Stimulated activated CD4-positive, alpha-beta T cell treated with anti-CD3 and anti-CD28 coated beads, Interleukin-1b, Interleukin-23, amount 100 ng/mL, for 24 hours (primary cell): Measurements from ENCODE around the gene LPAR3.

ENCODE experiments used
- DNase-seq, 4 experiments: peaks; one replicate each; pipeline ENCODE4 v3.0.0-alpha.2; 2020; ENCODE audit warnings: low read depth in 4 of 4, low spot score in 1 of 4

Gene LPAR3

DNA sequence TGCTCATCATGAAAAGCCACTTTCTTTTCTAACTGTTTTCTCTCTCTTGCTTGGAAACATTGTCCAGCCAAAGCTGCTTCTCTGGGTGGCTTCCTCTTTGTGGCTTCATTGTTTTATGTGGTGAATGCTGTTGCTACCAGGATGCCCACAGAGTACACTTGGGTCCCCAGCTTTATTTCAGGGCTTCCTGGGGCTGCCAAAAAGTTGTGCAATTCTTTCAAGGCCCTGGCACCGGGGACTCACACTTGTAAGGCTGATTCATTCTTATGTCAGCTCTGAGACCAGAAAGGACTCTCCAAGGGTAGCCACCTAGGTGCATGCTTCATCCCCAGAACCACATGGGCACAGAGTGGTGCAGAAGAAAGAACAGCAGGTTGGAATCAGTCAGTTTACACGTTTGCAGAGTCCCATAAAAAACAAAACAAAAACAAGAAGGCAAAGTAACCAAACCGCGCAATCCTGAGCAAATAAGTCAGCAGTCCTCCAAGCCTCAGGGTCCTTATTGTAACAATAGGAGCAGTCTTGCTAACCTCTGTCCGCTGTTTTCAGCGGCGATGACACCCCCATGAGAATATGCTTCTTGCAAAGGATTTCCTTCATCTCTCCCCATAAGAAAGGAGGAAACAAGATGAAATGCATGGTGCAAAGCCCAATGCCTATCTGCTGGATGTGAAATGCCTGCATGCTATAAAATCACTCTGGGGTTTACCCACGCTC, 112.8 kb downstream of the LPAR3 start:
- no peak for DNase-seq

DNA sequence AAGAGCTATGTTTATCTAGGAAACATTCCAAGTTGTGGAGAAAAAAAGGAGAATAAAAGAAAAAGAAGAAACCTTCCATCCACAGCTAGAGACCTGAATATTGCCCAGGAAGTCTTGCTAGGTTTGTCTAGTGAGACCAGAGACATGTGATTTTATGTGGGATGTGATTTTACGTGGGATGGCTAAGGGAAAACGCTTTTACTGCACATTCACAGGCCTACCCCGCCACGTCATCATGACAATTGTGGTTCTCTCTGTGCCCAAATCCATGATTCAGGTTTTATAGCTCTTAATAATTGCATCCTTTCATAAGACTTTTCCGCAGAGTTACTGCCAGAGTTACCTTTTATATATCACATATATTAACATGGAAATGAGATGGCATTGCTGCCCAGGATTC, 116.4 kb downstream of the LPAR3 start:
- DNase-seq: no peak

DNA sequence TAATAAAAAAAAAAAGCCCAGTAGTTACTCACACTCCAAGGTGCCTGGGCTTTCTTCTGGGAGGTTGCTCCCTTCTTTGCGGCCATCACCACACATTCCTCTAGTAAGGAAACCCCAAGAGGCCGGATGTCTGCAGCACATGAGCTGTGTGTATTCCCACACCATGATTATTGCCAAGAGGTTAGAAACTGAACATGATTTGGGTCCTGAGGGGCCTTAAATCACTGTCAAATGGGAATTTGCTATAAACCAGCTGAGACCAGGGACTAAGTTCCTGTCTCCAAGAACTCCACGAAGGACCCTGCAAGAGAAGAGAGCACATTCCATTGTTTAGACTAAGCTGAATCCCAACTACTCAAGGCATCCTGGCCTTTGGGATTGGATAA, 117.5 kb downstream of the LPAR3 start:
- DNase-seq: no peak

DNA sequence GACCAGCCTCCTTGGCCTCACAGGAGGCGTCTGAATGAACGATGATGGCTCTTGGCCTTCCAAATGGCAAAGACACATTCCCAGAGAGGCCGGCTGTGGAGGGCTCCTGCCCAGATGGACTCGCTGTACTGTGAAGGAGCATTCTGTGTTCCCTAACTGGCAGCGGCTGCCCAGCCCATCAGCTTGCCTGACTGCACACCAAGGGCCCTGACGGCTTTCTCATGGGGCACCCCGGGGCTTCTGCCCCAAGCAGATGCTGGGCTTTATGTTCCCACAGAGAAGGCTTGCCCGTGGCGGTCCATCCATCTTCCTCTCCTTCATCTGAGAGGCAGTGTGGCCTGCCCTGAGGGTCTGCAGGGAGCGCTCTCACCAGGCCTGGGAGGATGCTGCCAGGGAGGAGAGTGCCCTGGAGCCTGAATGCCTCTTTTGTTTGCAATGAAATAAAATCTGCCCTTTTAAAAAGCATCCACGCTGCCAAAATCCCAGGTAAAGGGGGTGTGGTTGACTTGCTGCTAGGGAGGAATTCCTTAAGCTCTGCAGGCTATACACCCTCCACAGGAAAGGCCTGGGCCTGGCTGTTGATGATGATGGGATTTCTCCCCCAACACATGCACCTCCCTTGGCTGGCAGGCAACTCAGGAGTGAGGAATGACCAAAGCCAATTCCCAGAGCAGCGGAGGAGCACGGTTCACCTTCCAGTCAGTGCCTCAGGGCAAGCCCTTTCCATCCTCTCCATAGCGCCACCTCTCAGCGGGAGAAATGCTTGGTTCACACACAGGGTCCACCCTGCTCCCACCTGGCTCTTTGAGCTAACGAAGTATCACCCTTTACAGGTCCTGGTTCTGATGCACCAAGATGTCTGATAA, 118.1 kb downstream of the LPAR3 start:
- DNase-seq: no peak

DNA sequence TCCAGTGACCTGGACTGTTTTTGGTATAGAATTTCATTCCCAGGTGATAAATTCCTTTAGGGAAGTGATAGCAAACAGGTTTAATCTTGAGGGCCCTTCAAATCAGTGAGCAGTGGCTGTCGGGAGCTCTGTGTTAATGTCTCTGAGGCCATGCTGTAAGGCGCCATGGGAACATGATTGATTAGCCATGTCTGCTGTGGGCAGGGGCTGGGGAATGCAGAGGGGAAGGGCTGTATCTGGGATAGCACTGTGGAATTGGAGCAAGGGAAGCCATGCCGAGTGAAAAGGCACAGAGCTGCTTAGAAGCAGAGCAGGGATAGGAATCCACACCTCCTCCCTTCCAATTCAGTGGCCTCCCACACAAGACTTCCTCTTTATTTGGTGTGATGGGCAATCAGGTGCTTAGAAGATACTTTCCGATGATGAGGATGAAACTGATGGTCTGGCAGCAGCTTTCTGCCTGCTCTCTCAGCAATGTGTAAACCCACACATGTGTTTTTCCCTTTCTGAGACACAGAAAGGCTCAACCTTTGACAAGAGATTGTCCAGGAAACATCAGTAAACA, 119.0 kb downstream of the LPAR3 start:
- no peak for DNase-seq

DNA sequence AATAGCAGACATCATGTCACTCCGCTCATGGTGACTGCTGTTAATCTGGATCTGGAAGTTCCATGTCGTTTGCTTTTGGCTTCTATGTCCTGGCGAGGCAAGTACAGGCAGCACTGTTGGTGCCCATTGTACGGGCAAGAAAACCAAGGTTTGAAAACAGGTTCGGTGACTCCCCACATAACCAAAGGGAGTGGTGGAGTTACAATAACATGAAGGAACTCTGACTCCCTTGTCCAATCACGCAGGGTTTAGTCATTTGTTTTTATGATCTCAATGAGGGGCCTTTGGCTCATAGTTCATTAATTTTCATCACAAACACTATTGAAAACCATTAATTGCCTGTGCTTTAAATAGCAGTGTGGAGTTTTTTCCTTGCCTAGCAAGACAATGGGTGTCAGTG, 119.8 kb downstream of the LPAR3 start:
- no peak for DNase-seq

DNA sequence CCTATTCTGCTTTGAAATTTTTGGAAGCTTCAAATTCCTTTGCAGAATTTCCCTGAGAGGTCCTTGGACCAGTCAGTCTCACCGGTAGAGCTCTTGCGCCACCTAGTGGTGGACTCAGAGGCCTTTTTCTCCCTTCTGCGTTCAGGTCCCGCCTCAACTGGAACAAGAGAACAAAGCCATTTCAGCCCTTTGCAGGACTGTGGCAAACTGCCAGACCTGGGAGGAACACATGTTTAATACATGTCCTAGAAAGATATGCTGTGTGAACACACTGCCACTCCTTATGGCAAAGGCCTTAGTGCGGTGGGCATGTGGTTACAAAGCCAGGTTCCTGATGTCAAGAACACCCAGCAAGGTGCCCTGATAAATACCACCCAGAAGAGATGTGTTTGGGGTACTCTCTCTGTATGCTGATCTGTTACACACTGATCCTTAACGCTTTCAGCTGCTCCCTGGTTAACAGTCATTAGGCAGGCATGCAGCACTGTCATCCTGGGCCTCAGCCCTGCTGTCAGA, 120.5 kb downstream of the LPAR3 start:
- DNase-seq: peak; percentile 38 to 78 (median 48)

DNA sequence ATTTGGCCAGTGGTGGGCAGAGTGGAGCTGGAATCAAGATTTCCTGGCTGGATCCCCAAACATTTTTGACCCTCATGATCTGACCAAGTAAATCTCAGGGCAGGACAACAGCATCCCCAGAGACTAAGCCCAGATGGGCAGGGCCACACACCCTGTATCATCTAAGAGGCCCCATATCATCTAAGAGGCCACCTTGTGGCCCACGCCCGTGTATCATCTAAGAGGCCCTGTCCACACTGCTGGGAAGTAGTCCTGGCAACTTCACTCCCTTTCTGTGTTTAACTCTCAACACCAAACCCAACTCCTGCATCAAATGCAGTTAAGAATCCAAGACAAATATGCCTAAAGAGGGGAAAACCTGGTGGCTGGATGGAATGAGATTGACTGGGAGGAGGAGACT, 121.1 kb downstream of the LPAR3 start:
- no peak for DNase-seq

DNA sequence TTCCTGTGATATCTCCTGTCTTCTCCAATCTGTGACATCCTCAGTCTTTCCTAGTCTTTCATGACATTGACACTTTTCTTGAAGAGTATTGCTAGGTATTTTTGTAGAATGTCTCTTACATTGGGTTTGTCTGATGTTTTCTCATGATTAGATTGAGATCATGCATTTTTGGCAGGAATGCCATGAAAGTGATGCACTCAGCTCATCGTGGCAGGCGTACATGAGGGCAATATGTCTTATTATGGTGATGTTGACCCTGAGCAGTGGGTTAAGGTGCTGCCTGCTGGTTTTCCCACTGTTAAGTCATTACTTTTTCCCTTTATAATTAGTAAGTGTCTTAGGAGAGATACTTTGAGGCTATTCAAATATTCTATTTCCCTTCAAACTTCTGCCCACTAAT, 122.5 kb downstream of the LPAR3 start:
- no peak for DNase-seq

DNA sequence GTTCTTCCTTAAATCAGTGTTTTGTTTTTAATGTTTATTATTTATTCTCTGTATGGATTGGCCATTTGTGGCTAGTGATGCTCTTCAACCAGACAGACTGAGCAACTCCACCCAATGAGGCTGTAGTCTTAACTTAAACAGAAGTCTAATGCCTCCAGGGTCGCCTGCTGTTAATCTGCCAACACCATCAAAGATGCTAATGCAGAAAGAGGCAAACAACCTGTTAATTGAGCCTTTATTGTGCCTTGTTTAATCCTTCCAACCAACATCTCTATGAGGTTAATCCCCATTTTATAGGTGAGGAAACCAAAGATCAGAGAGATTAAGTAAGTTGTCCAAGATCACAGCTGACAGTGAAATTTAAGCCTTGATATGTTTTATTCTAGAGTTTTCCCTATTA, 123.4 kb downstream of the LPAR3 start:
- no peak for DNase-seq

DNA sequence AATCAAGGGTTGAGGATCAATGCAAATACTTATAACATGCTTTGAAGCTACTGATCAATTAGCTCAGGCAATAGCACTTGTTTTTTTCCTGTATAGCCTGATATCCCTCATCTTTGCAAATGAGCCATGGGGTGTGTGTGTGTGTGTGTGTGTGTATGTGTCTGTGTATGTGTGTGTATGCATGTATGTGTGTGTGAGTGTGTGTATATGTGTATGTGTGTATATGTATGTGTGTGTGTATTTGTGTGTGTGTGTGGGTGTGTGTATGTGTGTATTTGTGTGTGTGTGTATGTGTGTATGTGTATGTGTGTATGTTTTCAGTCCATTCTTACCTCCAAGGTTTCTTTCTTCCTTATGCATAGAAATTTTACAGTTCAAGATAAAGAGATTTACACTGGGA, 124.4 kb downstream of the LPAR3 start:
- no peak for DNase-seq

DNA sequence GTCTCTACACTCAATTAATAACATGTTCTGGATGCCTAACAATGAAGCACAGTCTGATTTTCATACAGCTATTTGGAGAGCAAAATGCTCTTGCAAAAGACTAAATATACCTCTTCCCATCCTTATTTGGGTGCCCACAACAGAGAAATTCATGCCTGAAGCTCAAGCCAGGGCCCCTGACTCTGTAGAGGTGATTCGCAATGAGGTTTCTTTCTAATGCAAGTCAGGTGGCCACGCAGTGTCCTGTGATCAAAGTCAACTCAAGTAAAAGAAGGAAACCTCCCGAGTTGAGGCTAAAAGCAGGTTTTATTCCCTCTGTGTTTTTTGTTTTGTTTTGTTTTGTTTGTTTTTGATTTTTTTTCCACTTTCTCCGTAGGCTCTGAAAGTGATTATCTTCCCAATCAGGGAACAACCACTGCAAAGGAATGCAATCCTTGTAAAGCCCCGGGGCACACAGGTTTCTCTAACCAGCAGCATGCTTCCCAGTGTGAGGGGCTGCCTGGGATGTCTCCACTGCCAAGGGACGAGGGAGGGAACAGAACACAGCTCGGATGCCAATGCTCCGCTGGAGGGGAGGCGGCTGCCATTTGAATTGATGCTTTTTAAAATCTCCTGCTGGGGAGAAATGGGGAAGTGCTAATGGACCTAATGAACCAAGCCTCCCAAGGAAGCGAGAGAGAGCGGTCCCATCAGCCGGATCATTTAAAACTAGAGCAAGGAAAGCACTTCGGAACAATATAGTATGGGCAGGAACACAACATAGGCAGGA, 128.9 kb downstream of the LPAR3 start:
- no peak for DNase-seq

DNA sequence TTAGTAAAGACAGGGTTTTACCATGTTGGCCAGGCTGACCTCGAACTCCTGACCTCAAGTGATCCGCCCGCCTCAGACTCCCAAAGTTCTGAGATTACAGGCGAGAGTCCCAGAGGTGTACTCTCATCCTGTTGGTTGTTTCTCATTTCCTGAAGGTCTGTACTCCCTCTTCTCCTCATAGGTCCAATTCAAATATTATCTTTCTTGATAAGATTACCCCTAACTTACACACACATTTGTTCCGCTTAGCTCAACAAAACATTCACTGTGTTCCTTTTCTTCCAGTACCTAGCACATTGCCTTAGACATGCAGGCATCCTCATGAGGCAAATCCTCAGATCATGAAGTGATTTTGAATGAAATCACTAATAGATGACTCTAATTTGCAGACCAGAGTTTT, 130.3 kb downstream of the LPAR3 start:
- DNase-seq: no peak
